ENCODE data around the gene UBALD2. TPM values are rescaled to one million over a fixed set of nuclear protein-coding genes. Genes with fewer than 3 reads are reported as not detected.

Gene UBALD2
- polyA plus RNA-seq, 2 of the 4 experiments (the other 2 are of a cell fraction) = 12.8 to 21.5 TPM

- ChIA-PET CTCF (interaction anchor here (1.0 to 19.0 kb wide), 10 partner anchors 8 to 196 kb away, joined by 3 to 285 read pairs (median 5); partner anchors contain the start of gene SPHK1), POLR2A (no interaction called here)
- WGBS (ENCODE audit: missing lambda C conversion rate) = 82% methylated on average over 4 of the region's 4 CpGs
- ATAC-seq (no peak), DNase-seq (ENCODE audit: low read depth in 1 of 2, low spot score in 1 of 2) (no peak), FAIRE-seq (peak; percentile 23)
- TF ChIP-seq, protein P1, sequence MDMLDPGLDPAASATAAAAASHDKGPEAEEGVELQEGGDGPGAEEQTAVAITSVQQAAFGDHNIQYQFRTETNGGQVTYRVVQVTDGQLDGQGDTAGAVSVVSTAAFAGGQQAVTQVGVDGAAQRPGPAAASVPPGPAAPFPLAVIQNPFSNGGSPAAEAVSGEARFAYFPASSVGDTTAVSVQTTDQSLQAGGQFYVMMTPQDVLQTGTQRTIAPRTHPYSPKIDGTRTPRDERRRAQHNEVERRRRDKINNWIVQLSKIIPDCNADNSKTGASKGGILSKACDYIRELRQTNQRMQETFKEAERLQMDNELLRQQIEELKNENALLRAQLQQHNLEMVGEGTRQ (IDR thresholded peaks at IDR 0.05) = no peak
- TF ChIP-seq, protein P2, sequence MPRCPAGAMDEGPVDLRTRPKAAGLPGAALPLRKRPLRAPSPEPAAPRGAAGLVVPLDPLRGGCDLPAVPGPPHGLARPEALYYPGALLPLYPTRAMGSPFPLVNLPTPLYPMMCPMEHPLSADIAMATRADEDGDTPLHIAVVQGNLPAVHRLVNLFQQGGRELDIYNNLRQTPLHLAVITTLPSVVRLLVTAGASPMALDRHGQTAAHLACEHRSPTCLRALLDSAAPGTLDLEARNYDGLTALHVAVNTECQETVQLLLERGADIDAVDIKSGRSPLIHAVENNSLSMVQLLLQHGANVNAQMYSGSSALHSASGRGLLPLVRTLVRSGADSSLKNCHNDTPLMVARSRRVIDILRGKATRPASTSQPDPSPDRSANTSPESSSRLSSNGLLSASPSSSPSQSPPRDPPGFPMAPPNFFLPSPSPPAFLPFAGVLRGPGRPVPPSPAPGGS (IDR thresholded peaks at IDR 0.05) = no peak
- TF ChIP-seq RNF2 (IDR thresholded peaks at IDR 0.05; ENCODE audit: borderline replicate concordance, low read depth) = no peak
- TF ChIP-seq EHMT2 (IDR thresholded peaks at IDR 0.05; ENCODE audit: low read depth) = no peak
- TF ChIP-seq POLR2AphosphoS2 (conservative IDR thresholded peaks at IDR 0.05; ENCODE audit: low read length) = no peak
- TF ChIP-seq HEYL (CRISPR knock-in tag; IDR thresholded peaks at IDR 0.05) = no peak
- TF ChIP-seq HOXA7 (CRISPR knock-in tag; IDR thresholded peaks at IDR 0.05) = no peak
- TF ChIP-seq CHD2 (IDR thresholded peaks at IDR 0.05; ENCODE audit: low read length, partially characterized antibody) = no peak
- TF ChIP-seq MAX (IDR thresholded peaks at IDR 0.05) = no peak
- TF ChIP-seq ESRRA (IDR thresholded peaks at IDR 0.05; ENCODE audit: borderline replicate concordance, low read length) = no peak
- TF ChIP-seq E2F6 (IDR thresholded peaks at IDR 0.05; ENCODE audit: borderline replicate concordance, low read depth) = no peak
- TF ChIP-seq MYC (IDR thresholded peaks at IDR 0.05; ENCODE audit: borderline replicate concordance, low read length) = no peak
- no peak for TF ChIP-seq CEBPB (IDR thresholded peaks at IDR 0.05)
- no peak for TF ChIP-seq HOXB13 (CRISPR knock-in tag; IDR thresholded peaks at IDR 0.05; ENCODE audit: low read depth)
- TF ChIP-seq HOXB5 (CRISPR knock-in tag; IDR thresholded peaks at IDR 0.05) = no peak
- TF ChIP-seq RAD21 (conservative IDR thresholded peaks at IDR 0.05 in 1 of 2, IDR thresholded peaks at IDR 0.05 in 1 of 2) = no peak
- TF ChIP-seq NFE2L2 (conservative IDR thresholded peaks at IDR 0.05; ENCODE audit: low read length) = no peak
- TF ChIP-seq FOXS1 (CRISPR knock-in tag; IDR thresholded peaks at IDR 0.05) = no peak
- TF ChIP-seq TFCP2L1 (CRISPR knock-in tag; IDR thresholded peaks at IDR 0.05) = no peak
- Histone ChIP-seq H3K9me3 (no peaks in the 10 kb centered on the region), H3K27ac (no peak overlapping the region), H3K4me3 (no peak overlapping the region), H3K4me2 (no peak overlapping the region), H3K4me1 (no peaks in the 10 kb centered on the region)
Measured at GRCh38 chr17:76309461-76309860, 44.3 kb downstream of the UBALD2 start.

- ATAC-seq = no peak
- H3K4me2 ChIP-seq = no peak overlapping the region
- no peak overlapping the region for H3K4me3 ChIP-seq
- no peak for FAIRE-seq
- no peaks in the 10 kb centered on the region for H3K4me1 ChIP-seq
- ChIA-PET POLR2A (no interaction called here), CTCF (interaction anchor here (0.7 to 8.3 kb wide), 9 partner anchors 9 to 1859 kb away, joined by 3 to 59 read pairs (median 4); no protein-coding TSS in a partner anchor)
- 89% methylated on average over 9 of the region's 9 CpGs for WGBS (ENCODE audit: missing lambda C conversion rate)
- no peak overlapping the region for H3K27ac ChIP-seq
- TF ChIP-seq HEYL (CRISPR knock-in tag; IDR thresholded peaks at IDR 0.05) (no peak), NPAS2 (CRISPR knock-in tag; IDR thresholded peaks at IDR 0.05; ENCODE audit: borderline replicate concordance) (no peak), ELK1 (IDR thresholded peaks at IDR 0.05; ENCODE audit: low read depth, low read length) (no peak), ZSCAN20 (CRISPR knock-in tag; IDR thresholded peaks at IDR 0.05) (no peak), BHLHE40 (IDR thresholded peaks at IDR 0.05; ENCODE audit: low read depth, low read length) (no peak), TP53 (CRISPR knock-in tag; IDR thresholded peaks at IDR 0.05) (no peak), CBX8 (IDR thresholded peaks at IDR 0.05) (no peak)
- no peaks in the 10 kb centered on the region for H3K9me3 ChIP-seq
- DNase-seq (ENCODE audit: low read depth in 1 of 2, low spot score in 1 of 2) = no peak
Measured at GRCh38 chr17:76312735-76313134, 47.6 kb downstream of the UBALD2 start.
